ENCODE data around the gene PER3.

Gene PER3

DNA sequence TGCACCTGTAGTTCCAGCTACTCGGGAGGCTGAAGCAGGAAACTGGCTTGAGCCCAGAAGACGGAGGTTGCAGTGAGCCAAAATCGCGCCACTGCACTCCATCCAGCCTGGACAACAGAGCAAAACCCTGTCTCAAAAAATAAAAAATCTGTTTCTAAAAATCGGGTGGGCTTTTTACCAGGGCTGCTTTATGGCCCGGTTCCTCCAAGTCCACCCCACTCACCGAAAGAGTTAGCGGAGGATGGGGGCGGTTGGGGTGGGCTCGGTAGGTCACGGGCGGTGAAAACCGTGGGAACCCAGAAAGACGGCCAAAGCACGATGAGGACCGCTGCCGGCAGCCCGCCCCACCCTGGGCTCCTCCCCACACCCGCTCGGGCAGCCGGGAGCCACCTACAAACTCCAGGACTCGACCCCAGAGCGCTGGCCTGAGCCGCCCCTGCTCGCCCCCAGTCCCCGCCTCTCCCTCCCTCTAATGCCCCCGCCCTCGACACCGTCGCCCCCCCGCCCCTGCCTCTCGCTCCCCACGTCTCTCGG lies 846 bp upstream of the PER3 start (continued):
- TF ChIP-seq, protein P1, sequence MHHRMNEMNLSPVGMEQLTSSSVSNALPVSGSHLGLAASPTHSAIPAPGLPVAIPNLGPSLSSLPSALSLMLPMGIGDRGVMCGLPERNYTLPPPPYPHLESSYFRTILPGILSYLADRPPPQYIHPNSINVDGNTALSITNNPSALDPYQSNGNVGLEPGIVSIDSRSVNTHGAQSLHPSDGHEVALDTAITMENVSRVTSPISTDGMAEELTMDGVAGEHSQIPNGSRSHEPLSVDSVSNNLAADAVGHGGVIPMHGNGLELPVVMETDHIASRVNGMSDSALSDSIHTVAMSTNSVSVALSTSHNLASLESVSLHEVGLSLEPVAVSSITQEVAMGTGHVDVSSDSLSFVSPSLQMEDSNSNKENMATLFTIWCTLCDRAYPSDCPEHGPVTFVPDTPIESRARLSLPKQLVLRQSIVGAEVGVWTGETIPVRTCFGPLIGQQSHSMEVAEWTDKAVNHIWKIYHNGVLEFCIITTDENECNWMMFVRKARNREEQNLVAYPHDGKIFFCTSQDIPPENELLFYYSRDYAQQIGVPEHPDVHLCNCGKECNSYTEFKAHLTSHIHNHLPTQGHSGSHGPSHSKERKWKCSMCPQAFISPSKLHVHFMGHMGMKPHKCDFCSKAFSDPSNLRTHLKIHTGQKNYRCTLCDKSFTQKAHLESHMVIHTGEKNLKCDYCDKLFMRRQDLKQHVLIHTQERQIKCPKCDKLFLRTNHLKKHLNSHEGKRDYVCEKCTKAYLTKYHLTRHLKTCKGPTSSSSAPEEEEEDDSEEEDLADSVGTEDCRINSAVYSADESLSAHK (tag by site-specific recombination; IDR thresholded peaks at IDR 0.05): peak; percentile 73
- TF ChIP-seq ZNF274 (IDR thresholded peaks at IDR 0.05; ENCODE audit: low read length) (no peak), ZNF274 (tag by site-specific recombination; IDR thresholded peaks at IDR 0.05; ENCODE audit: borderline replicate concordance) (no peak), ZNF571 (tag by site-specific recombination; IDR thresholded peaks at IDR 0.05) (no peak), ZNF37A (tag by site-specific recombination; IDR thresholded peaks at IDR 0.05) (no peak), KLF16 (tag by site-specific recombination; IDR thresholded peaks at IDR 0.05) (no peak), ZNF473 (tag by site-specific recombination; IDR thresholded peaks at IDR 0.05) (no peak), ZFHX2 (tag by site-specific recombination; conservative IDR thresholded peaks at IDR 0.05) (peak; percentile 49; the same call in 1 of the 2 replicates), ZNF510 (tag by site-specific recombination; IDR thresholded peaks at IDR 0.05; ENCODE audit: insufficient replicate concordance) (no peak), ZNF501 (tag by site-specific recombination; IDR thresholded peaks at IDR 0.05) (no peak), HOXC10 (CRISPR knock-in tag; IDR thresholded peaks at IDR 0.05) (no peak)
- TF ChIP-seq, protein P2, sequence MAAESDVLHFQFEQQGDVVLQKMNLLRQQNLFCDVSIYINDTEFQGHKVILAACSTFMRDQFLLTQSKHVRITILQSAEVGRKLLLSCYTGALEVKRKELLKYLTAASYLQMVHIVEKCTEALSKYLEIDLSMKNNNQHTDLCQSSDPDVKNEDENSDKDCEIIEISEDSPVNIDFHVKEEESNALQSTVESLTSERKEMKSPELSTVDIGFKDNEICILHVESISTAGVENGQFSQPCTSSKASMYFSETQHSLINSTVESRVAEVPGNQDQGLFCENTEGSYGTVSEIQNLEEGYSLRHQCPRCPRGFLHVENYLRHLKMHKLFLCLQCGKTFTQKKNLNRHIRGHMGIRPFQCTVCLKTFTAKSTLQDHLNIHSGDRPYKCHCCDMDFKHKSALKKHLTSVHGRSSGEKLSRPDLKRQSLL (tag by site-specific recombination; IDR thresholded peaks at IDR 0.05): no peak
- TF ChIP-seq, protein P3, sequence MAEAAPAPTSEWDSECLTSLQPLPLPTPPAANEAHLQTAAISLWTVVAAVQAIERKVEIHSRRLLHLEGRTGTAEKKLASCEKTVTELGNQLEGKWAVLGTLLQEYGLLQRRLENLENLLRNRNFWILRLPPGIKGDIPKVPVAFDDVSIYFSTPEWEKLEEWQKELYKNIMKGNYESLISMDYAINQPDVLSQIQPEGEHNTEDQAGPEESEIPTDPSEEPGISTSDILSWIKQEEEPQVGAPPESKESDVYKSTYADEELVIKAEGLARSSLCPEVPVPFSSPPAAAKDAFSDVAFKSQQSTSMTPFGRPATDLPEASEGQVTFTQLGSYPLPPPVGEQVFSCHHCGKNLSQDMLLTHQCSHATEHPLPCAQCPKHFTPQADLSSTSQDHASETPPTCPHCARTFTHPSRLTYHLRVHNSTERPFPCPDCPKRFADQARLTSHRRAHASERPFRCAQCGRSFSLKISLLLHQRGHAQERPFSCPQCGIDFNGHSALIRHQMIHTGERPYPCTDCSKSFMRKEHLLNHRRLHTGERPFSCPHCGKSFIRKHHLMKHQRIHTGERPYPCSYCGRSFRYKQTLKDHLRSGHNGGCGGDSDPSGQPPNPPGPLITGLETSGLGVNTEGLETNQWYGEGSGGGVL (tag by site-specific recombination; IDR thresholded peaks at IDR 0.05): peak; percentile 35; the same call in 1 of the 2 replicates

DNA sequence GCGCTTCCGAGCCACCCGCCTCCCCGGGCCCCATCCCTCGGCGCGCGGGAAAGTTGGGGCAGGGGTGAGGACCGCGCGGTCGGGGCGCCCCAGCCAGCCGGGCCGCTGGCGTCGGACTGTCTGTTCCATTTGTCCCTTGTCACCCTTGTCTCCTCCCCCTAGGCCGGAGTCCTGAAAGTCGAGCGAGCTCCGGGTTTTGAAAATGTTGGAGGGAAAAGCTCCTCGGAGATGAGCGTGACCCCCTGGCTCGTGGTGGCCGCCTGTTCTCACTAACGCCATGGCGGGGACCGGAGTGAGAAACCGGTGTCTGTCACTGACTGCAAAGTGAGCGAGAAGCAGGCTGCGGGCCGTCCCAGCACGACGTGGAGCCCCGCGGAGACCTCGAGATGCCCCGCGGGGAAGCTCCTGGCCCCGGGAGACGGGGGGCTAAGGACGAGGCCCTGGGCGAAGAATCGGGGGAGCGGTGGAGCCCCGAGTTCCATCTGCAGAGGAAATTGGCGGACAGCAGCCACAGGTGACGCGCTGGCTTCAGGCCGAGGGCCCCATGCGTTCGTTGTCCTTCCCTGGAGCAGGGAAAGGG lies 491 bp downstream of the PER3 start:
- TF ChIP-seq ZNF311 (tag by site-specific recombination; IDR thresholded peaks at IDR 0.05; ENCODE audit: borderline replicate concordance): no peak
- no peak for TF ChIP-seq ZNF558 (tag by site-specific recombination; IDR thresholded peaks at IDR 0.05)
- TF ChIP-seq ZNF610 (tag by site-specific recombination; IDR thresholded peaks at IDR 0.05; ENCODE audit: borderline replicate concordance): no peak
- no peak for TF ChIP-seq ZBTB21 (tag by site-specific recombination; IDR thresholded peaks at IDR 0.05)
- TF ChIP-seq SCRT2 (tag by site-specific recombination; IDR thresholded peaks at IDR 0.05): 0 out of 2 replicates have a peak, but pooled peaks have one; percentile 38
- TF ChIP-seq ZBTB17 (tag by site-specific recombination; IDR thresholded peaks at IDR 0.05): no peak
- TF ChIP-seq ZNF658 (tag by site-specific recombination; IDR thresholded peaks at IDR 0.05): no peak
- TF ChIP-seq ZNF146 (tag by site-specific recombination; IDR thresholded peaks at IDR 0.05): no peak
- TF ChIP-seq, protein P4, sequence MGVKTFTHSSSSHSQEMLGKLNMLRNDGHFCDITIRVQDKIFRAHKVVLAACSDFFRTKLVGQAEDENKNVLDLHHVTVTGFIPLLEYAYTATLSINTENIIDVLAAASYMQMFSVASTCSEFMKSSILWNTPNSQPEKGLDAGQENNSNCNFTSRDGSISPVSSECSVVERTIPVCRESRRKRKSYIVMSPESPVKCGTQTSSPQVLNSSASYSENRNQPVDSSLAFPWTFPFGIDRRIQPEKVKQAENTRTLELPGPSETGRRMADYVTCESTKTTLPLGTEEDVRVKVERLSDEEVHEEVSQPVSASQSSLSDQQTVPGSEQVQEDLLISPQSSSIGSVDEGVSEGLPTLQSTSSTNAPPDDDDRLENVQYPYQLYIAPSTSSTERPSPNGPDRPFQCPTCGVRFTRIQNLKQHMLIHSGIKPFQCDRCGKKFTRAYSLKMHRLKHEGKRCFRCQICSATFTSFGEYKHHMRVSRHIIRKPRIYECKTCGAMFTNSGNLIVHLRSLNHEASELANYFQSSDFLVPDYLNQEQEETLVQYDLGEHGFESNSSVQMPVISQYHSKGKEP (tag by site-specific recombination; IDR thresholded peaks at IDR 0.05): no peak
- ChIA-PET CTCF (no interaction called here), POLR2A (no interaction called here)
- Histone ChIP-seq H3K4me1 (ENCODE audit: control insufficient read depth, insufficient read depth, low read length) (no peaks in the 10 kb centered on the region), H3K9me3 (ENCODE audit: control insufficient read depth, insufficient read depth, low read depth, low read length) (no peaks in the 10 kb centered on the region), H3K36me3 (ENCODE audit: control insufficient read depth in 2 of 2, insufficient read depth in 1 of 2, low read length in 2 of 2) (peaks cover 0 to 46% of the 10 kb centered on the region in 2 experiments; a peak in 1 of 3 replicates), H3K27ac (ENCODE audit: extremely low read depth, low read depth, low read length) (no peak overlapping the region; the same call in 1 of the 2 replicates), H3K4me3 (ENCODE audit: low read depth, low read length) (no peak overlapping the region)

All from HEK293 (cell line).